Liver (tissue), 3 donors: Measurements from ENCODE around the gene CACNA1F.

Experiments used
- FOXA1 ChIP-seq: IDR thresholded peaks from 2 replicates; pipeline ENCODE4 v1.6.1; 2016; ENCODE audit warnings: antibody characterized with exemption
- HNF4A ChIP-seq, 2 donors: conservative IDR thresholded peaks; 2 replicates each; pipeline ENCODE4 v1.6.1; 2016; ENCODE audit warnings: antibody characterized with exemption in 2 of 2, mild to moderate bottlenecking in 2 of 2
- JUND ChIP-seq, 2 donors: IDR thresholded peaks; 2 replicates each; pipeline ENCODE4 v1.6.1; 2016; ENCODE audit warnings: antibody characterized with exemption in 2 of 2
- RAD21 ChIP-seq, 2 donors: IDR thresholded peaks; 2 replicates each; pipeline ENCODE4 v1.6.1; 2016; ENCODE audit warnings: antibody characterized with exemption in 2 of 2, mild to moderate bottlenecking in 2 of 2
- SP1 ChIP-seq: IDR thresholded peaks from 2 replicates; pipeline ENCODE4 v1.6.1; 2018; ENCODE audit warnings: antibody characterized with exemption, mild to moderate bottlenecking
- TAF1 ChIP-seq: conservative IDR thresholded peaks from 2 replicates; pipeline ENCODE4 v1.6.1; 2016; ENCODE audit warnings: antibody characterized with exemption, mild to moderate bottlenecking
- YY1 ChIP-seq: IDR thresholded peaks from 2 replicates; pipeline ENCODE4 v1.6.1; 2016; ENCODE audit warnings: antibody characterized with exemption, mild to moderate bottlenecking
- TF ChIP-seq, protein P1 (sequence below): fragments of 150-350 bp; IDR thresholded peaks from 2 replicates; pipeline ENCODE4 v1.5.1; 2017; ENCODE audit warnings: improper control_type of control experiment, low read depth, low read length; ENCODE audit not compliant: missing input control
- TF ChIP-seq, protein P2 (sequence below): IDR thresholded peaks from 2 replicates; pipeline ENCODE4 v1.6.1; 2016; ENCODE audit warnings: antibody characterized with exemption, mild to moderate bottlenecking
- TF ChIP-seq, protein P3 (sequence below): IDR thresholded peaks from 2 replicates; pipeline ENCODE4 v1.6.1; 2016; ENCODE audit warnings: antibody characterized with exemption
- TF ChIP-seq, protein P4 (sequence below): IDR thresholded peaks from 2 replicates; pipeline ENCODE4 v1.6.1; 2016; ENCODE audit warnings: antibody characterized with exemption
- donor health status: healthy.
- donor health status: healthy.

DNA sequence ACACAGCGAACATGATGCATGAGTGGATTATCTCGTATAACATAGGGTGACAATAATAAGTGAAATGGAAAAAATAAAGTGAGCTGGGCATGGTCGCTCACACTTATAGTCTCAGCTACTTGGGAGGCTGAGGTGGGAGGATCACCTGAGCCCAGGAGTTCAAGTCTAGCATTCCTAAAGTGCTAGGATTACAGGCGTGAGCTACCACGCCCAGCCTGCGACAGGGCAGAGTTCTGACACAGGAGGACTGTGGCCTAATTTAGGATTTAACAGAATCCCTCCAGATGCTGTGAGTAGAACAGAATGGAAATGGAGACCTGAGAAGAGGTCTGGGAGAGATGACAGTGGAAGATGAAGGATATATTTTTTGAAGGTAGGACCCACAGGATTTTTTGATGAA, 43.5 kb downstream of the CACNA1F start:
- TF ChIP-seq, protein P1, sequence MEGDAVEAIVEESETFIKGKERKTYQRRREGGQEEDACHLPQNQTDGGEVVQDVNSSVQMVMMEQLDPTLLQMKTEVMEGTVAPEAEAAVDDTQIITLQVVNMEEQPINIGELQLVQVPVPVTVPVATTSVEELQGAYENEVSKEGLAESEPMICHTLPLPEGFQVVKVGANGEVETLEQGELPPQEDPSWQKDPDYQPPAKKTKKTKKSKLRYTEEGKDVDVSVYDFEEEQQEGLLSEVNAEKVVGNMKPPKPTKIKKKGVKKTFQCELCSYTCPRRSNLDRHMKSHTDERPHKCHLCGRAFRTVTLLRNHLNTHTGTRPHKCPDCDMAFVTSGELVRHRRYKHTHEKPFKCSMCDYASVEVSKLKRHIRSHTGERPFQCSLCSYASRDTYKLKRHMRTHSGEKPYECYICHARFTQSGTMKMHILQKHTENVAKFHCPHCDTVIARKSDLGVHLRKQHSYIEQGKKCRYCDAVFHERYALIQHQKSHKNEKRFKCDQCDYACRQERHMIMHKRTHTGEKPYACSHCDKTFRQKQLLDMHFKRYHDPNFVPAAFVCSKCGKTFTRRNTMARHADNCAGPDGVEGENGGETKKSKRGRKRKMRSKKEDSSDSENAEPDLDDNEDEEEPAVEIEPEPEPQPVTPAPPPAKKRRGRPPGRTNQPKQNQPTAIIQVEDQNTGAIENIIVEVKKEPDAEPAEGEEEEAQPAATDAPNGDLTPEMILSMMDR = no peak
- TF ChIP-seq HNF4A (conservative IDR thresholded peaks at IDR 0.05) (no peak), FOXA1 (no peak), JUND (IDR thresholded peaks at IDR 0.05) (no peak), RAD21 (IDR thresholded peaks at IDR 0.05) (no peak), SP1 (no peak), YY1 (no peak), TAF1 (no peak)
- TF ChIP-seq, protein P2, sequence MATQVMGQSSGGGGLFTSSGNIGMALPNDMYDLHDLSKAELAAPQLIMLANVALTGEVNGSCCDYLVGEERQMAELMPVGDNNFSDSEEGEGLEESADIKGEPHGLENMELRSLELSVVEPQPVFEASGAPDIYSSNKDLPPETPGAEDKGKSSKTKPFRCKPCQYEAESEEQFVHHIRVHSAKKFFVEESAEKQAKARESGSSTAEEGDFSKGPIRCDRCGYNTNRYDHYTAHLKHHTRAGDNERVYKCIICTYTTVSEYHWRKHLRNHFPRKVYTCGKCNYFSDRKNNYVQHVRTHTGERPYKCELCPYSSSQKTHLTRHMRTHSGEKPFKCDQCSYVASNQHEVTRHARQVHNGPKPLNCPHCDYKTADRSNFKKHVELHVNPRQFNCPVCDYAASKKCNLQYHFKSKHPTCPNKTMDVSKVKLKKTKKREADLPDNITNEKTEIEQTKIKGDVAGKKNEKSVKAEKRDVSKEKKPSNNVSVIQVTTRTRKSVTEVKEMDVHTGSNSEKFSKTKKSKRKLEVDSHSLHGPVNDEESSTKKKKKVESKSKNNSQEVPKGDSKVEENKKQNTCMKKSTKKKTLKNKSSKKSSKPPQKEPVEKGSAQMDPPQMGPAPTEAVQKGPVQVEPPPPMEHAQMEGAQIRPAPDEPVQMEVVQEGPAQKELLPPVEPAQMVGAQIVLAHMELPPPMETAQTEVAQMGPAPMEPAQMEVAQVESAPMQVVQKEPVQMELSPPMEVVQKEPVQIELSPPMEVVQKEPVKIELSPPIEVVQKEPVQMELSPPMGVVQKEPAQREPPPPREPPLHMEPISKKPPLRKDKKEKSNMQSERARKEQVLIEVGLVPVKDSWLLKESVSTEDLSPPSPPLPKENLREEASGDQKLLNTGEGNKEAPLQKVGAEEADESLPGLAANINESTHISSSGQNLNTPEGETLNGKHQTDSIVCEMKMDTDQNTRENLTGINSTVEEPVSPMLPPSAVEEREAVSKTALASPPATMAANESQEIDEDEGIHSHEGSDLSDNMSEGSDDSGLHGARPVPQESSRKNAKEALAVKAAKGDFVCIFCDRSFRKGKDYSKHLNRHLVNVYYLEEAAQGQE = no peak
- TF ChIP-seq, protein P3, sequence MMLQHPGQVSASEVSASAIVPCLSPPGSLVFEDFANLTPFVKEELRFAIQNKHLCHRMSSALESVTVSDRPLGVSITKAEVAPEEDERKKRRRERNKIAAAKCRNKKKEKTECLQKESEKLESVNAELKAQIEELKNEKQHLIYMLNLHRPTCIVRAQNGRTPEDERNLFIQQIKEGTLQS = no peak
- TF ChIP-seq, protein P4, sequence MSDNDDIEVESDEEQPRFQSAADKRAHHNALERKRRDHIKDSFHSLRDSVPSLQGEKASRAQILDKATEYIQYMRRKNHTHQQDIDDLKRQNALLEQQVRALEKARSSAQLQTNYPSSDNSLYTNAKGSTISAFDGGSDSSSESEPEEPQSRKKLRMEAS = no peak
